Cardiac fibroblast (primary cell): Measurements from ENCODE around the gene ARPC5.
A peak's percentile ranks its signal among the peaks of the same experiment; 100 is the strongest.

Source experiments
- DNase-seq, 2 donors: peaks; one replicate each; pipeline versions ENCODE4 v3.0.0 to v3.0.0-alpha.2; 2010; ENCODE audit warnings: low read depth in 2 of 2
- H3K4me3 ChIP-seq, 2 donors: replicated peaks in 1 of 2; 1 replicate in 1 of 2; 2 replicates in 1 of 2; pipeline ENCODE4 v1.5.1; 2011; ENCODE audit warnings: low read depth in 2 of 2, low read length in 2 of 2, mild to moderate bottlenecking in 2 of 2, moderate library complexity in 1 of 2
- CTCF ChIP-seq: IDR thresholded peaks from one replicate; pipeline ENCODE4 v1.5.1; 2011; ENCODE audit warnings: low read depth, mild to moderate bottlenecking, low read length, inconsistent platforms

Gene ARPC5

GRCh38 chr1:183636334-183636682 is 725 bp upstream of the ARPC5 start:
- TF ChIP-seq CTCF = no peak
- peak overlapping the region; percentile 74 to 84 for H3K4me3 ChIP-seq
- DNase-seq = no peak

GRCh38 chr1:183635099-183635605 is 431 bp downstream of the ARPC5 start:
- peak overlapping the region; percentile 74 to 95 for H3K4me3 ChIP-seq
- TF ChIP-seq CTCF = no peak
- peak in 1 of 2 donors; percentile 34 for DNase-seq

GRCh38 chr1:183634429-183635065 is 1.0 kb downstream of the ARPC5 start:
- DNase-seq = no peak
- no peak for TF ChIP-seq CTCF
- peak overlapping the region; percentile 74 to 95 for H3K4me3 ChIP-seq

- DNase-seq = peak; percentile 85 to 93
- peak; percentile 55 for TF ChIP-seq CTCF
- peak overlapping the region; percentile 74 to 95 for H3K4me3 ChIP-seq
Measured at GRCh38 chr1:183633676-183634343, 1.8 kb downstream of the ARPC5 start.

GRCh38 chr1:183632964-183633363 is 2.6 kb downstream of the ARPC5 start:
- H3K4me3 ChIP-seq = peak overlapping the region; percentile 74 to 95
- DNase-seq = no peak
- no peak for TF ChIP-seq CTCF

- DNase-seq = peak; percentile 86 to 91
- H3K4me3 ChIP-seq = peak overlapping the region; percentile 74 to 95
- no peak for TF ChIP-seq CTCF
Measured at GRCh38 chr1:183632114-183632513, 3.5 kb downstream of the ARPC5 start.

GRCh38 chr1:183630748-183631147 is 4.8 kb downstream of the ARPC5 start:
- DNase-seq = peak; percentile 54 to 58
- no peak for TF ChIP-seq CTCF
- H3K4me3 ChIP-seq = no peak overlapping the region
